KMS-11 (cell line): ENCODE measurements around the gene SULT1A2.

Experiments
- H2AFZ ChIP-seq: fragments of 200-600 bp; sonication (generic); 2 replicates; pipeline ENCODE4 v1.6.1; 2016; ENCODE audit warnings: antibody characterized with exemption, mixed run types, low read depth
- H3K27ac ChIP-seq: fragments of 200-600 bp; sonication (generic); 2 replicates; pipeline ENCODE4 v1.6.1; 2016; ENCODE audit warnings: mild to moderate bottlenecking, mixed run types
- H3K27me3 ChIP-seq: fragments of 200-600 bp; sonication (generic); 2 replicates; pipeline ENCODE4 v1.6.1; 2017; ENCODE audit warnings: mild to moderate bottlenecking, low read depth, mixed run types, moderate library complexity; ENCODE audit not compliant: insufficient read depth
- H3K36me3 ChIP-seq: fragments of 200-600 bp; sonication (generic); 2 replicates; pipeline ENCODE4 v1.6.1; 2017; ENCODE audit warnings: mild to moderate bottlenecking, mixed run types; ENCODE audit not compliant: insufficient read depth
- H3K4me1 ChIP-seq: fragments of 200-600 bp; sonication (generic); 2 replicates; pipeline ENCODE4 v1.6.1; 2016; ENCODE audit warnings: mild to moderate bottlenecking, low read depth, mixed run types; ENCODE audit not compliant: poor library complexity, severe bottlenecking
- H3K4me2 ChIP-seq: fragments of 200-600 bp; sonication (generic); 2 replicates; pipeline ENCODE4 v1.7.0; 2016; ENCODE audit warnings: mild to moderate bottlenecking, mixed run types
- H3K4me3 ChIP-seq: fragments of 200-600 bp; sonication (generic); IDR thresholded peaks from 2 replicates; pipeline ENCODE4 v1.6.1; 2017; ENCODE audit warnings: low read depth, low read length, mixed read lengths; ENCODE audit not compliant: insufficient read depth
- H3K79me2 ChIP-seq: fragments of 200-600 bp; sonication (generic); 2 replicates; pipeline ENCODE4 v1.6.1; 2016; ENCODE audit warnings: low read depth, mixed run types; ENCODE audit not compliant: insufficient read depth
- H3K9ac ChIP-seq: fragments of 200-600 bp; sonication (generic); 2 replicates; pipeline ENCODE4 v1.6.1; 2016; ENCODE audit warnings: mild to moderate bottlenecking, mixed run types
- H4K20me1 ChIP-seq: fragments of 200-600 bp; sonication (generic); 2 replicates; pipeline ENCODE4 v1.6.1; 2016; ENCODE audit warnings: mild to moderate bottlenecking, mixed run types; ENCODE audit not compliant: insufficient read depth
- TF ChIP-seq, protein P1 (sequence below): fragments of 200-600 bp; sonication (generic); conservative IDR thresholded peaks from 2 replicates; pipeline ENCODE4 v1.6.1; 2017; ENCODE audit warnings: low read depth, mild to moderate bottlenecking, antibody characterized with exemption, low read length, moderate library complexity, mixed read lengths

Gene SULT1A2

DNA sequence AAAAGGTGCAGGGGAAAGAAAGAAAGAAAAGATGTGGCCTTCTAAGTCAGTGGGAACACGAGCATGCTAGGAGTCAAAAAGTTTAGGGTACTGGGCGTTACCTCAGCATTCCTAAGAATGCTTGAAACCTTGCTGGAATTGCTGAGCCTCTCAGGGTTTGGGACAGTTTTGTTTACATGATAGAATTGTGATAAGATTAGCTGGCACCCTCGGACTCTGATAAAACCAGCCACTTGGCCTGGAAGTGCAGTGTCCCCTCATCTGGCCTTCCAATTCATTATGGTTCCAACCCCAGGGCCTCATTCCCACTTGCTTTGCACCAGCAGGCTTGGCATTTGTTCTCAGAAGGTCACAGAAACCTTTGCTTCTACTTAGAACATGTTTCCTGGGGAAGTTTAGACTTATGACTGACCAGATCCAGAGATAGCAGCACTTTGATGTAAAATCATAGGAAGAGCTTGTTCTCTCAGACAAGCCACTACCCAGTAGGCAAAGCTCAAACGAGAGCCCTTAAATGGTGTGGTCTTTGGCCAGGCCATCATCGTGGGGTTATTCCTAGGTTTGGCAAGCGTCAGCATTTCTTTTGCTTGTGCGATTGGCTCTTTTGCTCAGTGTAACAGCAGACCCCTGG is 35.2 kb downstream of the SULT1A2 start:
- Histone ChIP-seq H3K4me2 (no peak overlapping the region), H3K4me1 (no peaks in the 10 kb centered on the region), H4K20me1 (no peaks in the 10 kb centered on the region), H3K4me3 (no peak overlapping the region), H3K27me3 (no peaks in the 10 kb centered on the region), H3K79me2 (no peaks in the 10 kb centered on the region), H2AFZ (no peak overlapping the region), H3K36me3 (no peaks in the 10 kb centered on the region; the same call in 1 of the 2 replicates), H3K27ac (no peak overlapping the region), H3K9ac (no peak overlapping the region)
- TF ChIP-seq, protein P1, sequence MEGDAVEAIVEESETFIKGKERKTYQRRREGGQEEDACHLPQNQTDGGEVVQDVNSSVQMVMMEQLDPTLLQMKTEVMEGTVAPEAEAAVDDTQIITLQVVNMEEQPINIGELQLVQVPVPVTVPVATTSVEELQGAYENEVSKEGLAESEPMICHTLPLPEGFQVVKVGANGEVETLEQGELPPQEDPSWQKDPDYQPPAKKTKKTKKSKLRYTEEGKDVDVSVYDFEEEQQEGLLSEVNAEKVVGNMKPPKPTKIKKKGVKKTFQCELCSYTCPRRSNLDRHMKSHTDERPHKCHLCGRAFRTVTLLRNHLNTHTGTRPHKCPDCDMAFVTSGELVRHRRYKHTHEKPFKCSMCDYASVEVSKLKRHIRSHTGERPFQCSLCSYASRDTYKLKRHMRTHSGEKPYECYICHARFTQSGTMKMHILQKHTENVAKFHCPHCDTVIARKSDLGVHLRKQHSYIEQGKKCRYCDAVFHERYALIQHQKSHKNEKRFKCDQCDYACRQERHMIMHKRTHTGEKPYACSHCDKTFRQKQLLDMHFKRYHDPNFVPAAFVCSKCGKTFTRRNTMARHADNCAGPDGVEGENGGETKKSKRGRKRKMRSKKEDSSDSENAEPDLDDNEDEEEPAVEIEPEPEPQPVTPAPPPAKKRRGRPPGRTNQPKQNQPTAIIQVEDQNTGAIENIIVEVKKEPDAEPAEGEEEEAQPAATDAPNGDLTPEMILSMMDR, result no peak

DNA sequence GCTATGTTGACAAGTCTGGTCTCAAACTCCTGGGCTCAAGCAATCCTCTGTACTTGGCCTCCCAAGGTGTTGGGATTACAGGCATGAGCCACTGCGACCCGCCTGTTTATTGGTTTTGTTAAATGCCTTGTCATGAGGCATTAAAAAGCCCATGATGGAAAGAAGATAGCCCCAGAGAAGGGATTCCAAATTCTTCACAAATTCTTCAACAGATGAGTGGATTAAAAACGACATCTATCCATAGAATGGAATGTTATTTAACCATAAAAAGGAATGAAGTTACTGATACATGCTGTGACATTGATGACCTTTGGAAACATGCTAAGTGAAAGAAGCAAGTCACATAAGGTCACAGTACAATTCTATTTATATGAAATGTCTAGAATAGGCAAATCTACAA is 38.4 kb downstream of the SULT1A2 start:
- H3K4me2 ChIP-seq, result no peak overlapping the region
- TF ChIP-seq, protein P1, result no peak
- H3K79me2 ChIP-seq, result peaks cover 5% of the 10 kb centered on the region; the same call in 1 of the 2 replicates
- H3K4me1 ChIP-seq, result peaks cover 21% of the 10 kb centered on the region
- H3K27me3 ChIP-seq, result no peaks in the 10 kb centered on the region
- no peak overlapping the region for H2AFZ ChIP-seq
- no peak overlapping the region for H3K4me3 ChIP-seq
- no peak overlapping the region for H3K9ac ChIP-seq
- H4K20me1 ChIP-seq, result no peaks in the 10 kb centered on the region
- no peaks in the 10 kb centered on the region; the same call in 1 of the 2 replicates for H3K36me3 ChIP-seq
- no peak overlapping the region for H3K27ac ChIP-seq

DNA sequence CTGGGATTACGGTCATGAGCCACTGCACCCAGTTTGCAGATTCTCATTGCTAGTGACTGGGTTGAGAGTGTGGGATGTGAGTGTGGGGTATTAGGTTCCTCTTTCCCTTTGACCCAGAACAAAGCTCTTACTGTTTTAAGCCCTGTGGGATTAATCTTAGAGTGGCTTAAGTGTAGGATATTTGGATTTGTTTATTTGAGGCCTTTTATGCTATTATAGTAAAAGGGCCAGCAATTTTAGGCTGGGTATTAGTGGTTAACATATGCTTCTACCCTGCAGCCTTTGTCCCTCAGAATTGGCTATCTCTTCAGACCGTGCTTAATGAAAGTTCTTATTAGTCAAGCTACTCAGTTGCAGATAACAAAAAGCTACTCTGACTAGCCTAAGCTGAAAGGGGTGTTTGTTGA is 39.9 kb downstream of the SULT1A2 start:
- H3K4me3 ChIP-seq, result no peak overlapping the region
- H3K27ac ChIP-seq, result no peak overlapping the region
- no peak overlapping the region for H3K4me2 ChIP-seq

DNA sequence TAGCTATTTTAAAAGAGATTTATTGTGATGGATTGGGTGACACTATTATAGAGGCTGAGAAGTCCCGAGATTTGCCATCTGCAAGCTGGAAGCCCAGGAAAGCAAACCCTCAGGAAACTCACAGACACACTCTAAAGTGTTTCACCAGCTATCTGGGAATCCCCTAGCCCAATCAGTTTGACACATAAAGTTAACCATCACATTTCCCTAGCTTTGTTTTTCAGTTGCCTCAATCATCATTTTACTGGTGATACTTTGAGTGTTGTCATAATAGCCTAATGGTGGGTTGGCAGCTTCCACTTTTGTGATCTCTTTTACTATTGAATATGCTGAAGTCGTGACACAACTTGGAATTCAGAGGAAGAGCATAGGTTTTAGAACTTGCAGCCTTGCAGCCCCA is 41.3 kb downstream of the SULT1A2 start:
- Histone ChIP-seq H3K4me1 (peaks cover 29% of the 10 kb centered on the region), H2AFZ (no peak overlapping the region), H3K4me2 (peak overlapping the region; percentile 99), H3K9ac (no peak overlapping the region), H3K36me3 (no peaks in the 10 kb centered on the region; the same call in 1 of the 2 replicates), H3K4me3 (no peak overlapping the region), H3K27me3 (no peaks in the 10 kb centered on the region), H3K27ac (no peak overlapping the region), H4K20me1 (no peaks in the 10 kb centered on the region), H3K79me2 (peaks cover 5% of the 10 kb centered on the region; the same call in 1 of the 2 replicates)
- TF ChIP-seq, protein P1, result no peak

More for the DNA sequence above, 39.9 kb downstream of the SULT1A2 start:
- Histone ChIP-seq H3K27me3 (no peaks in the 10 kb centered on the region), H2AFZ (no peak overlapping the region), H3K79me2 (peaks cover 5% of the 10 kb centered on the region; the same call in 1 of the 2 replicates), H3K4me1 (peaks cover 29% of the 10 kb centered on the region), H4K20me1 (no peaks in the 10 kb centered on the region), H3K9ac (no peak overlapping the region), H3K36me3 (no peaks in the 10 kb centered on the region; the same call in 1 of the 2 replicates)
- TF ChIP-seq, protein P1, result no peak
